ENCODE measurements around the gene KHDRBS1. TPM values are rescaled to one million over a fixed set of nuclear protein-coding genes. Genes with fewer than 3 reads are reported as not detected.
"Not testable (repeated sequence)": the region's sequence is repeated elsewhere in the genome, so short reads cannot be mapped to it uniquely, and the experiment has no call there.

The KHDRBS1 gene
- polyA plus RNA-seq, 1 donor: 267 TPM

- DNase-seq: no peak
These were observed 8.1 kb upstream of the KHDRBS1 start for GRCh38 chr1:32005522-32005921.

GRCh38 chr1:32007591-32007940 is 6.1 kb upstream of the KHDRBS1 start:
- DNase-seq: no peak

GRCh38 chr1:32010246-32010645 is 3.4 kb upstream of the KHDRBS1 start:
- no peak for DNase-seq

- no peak for DNase-seq
These were observed 821 bp upstream of the KHDRBS1 start for GRCh38 chr1:32012709-32013385.

GRCh38 chr1:32014199-32014947 is 705 bp downstream of the KHDRBS1 start:
- peak; percentile 49 for DNase-seq

GRCh38 chr1:32014948-32015273 is 1.2 kb downstream of the KHDRBS1 start:
- no peak for DNase-seq

- DNase-seq: no peak
These were observed 6.7 kb downstream of the KHDRBS1 start for GRCh38 chr1:32020339-32020738.

GRCh38 chr1:32021574-32022018 is 7.9 kb downstream of the KHDRBS1 start:
- not testable (repeated sequence) for DNase-seq

GRCh38 chr1:32023351-32023750 is 9.7 kb downstream of the KHDRBS1 start:
- DNase-seq: no peak

- no peak for DNase-seq
These were observed 11.8 kb downstream of the KHDRBS1 start for GRCh38 chr1:32025515-32025914.

GRCh38 chr1:32028746-32029145 is 15.1 kb downstream of the KHDRBS1 start:
- no peak for DNase-seq

GRCh38 chr1:32031578-32032274 is 18.1 kb downstream of the KHDRBS1 start:
- no peak for DNase-seq

- DNase-seq: no peak
These were observed 18.6 kb downstream of the KHDRBS1 start for GRCh38 chr1:32032275-32032615.

- no peak for DNase-seq
These were observed 21.5 kb downstream of the KHDRBS1 start for GRCh38 chr1:32035119-32035518.

GRCh38 chr1:32040711-32041110 is 27.0 kb downstream of the KHDRBS1 start:
- DNase-seq: no peak

GRCh38 chr1:32042330-32042729 is 28.7 kb downstream of the KHDRBS1 start:
- no peak for DNase-seq

GRCh38 chr1:32044234-32044633 is 30.6 kb downstream of the KHDRBS1 start:
- DNase-seq: no peak

GRCh38 chr1:32045772-32046171 is 32.1 kb downstream of the KHDRBS1 start:
- no peak for DNase-seq

- no peak for DNase-seq
These were observed 34.0 kb downstream of the KHDRBS1 start for GRCh38 chr1:32047701-32048100.

GRCh38 chr1:32048440-32048839 is 34.8 kb downstream of the KHDRBS1 start:
- DNase-seq: no peak

GRCh38 chr1:32051706-32052105 is 38.0 kb downstream of the KHDRBS1 start:
- DNase-seq: no peak

- no peak for DNase-seq
These were observed 39.2 kb downstream of the KHDRBS1 start for GRCh38 chr1:32052887-32053286.

GRCh38 chr1:32055416-32055815 is 41.7 kb downstream of the KHDRBS1 start:
- no peak for DNase-seq

GRCh38 chr1:32056598-32056997 is 42.9 kb downstream of the KHDRBS1 start:
- DNase-seq: no peak
